Naive thymus-derived CD4-positive, alpha-beta T cell (primary cell): ENCODE data around the gene FRK. TPM values are rescaled to one million over a fixed set of nuclear protein-coding genes. Genes with fewer than 3 reads are reported as not detected.

Experiments
- ATAC-seq: fragments of 150-1000 bp; cut with Tn5 transposase; 2 replicates; pipeline ENCODE4 v1.10.0; 2021; ENCODE audit warnings: mild to moderate bottlenecking, moderate library complexity
- CTCF ChIA-PET: fragments of 350-600 bp; sonication (Branson Sonifier 250); formaldehyde crosslinking; loops from one replicate; lab custom pipeline; 2021; ENCODE audit warnings: antibody characterized with exemption; lab: Charles Lee
- POLR2A ChIA-PET: fragments of 350-600 bp; sonication (Branson Sonifier 250); formaldehyde crosslinking; loops from one replicate; lab custom pipeline; 2021; ENCODE audit warnings: antibody characterized with exemption, inconsistent platforms; lab: Charles Lee
- DNase-seq, 9 donors: peaks; one replicate each; pipeline versions ENCODE4 v3.0.0 to v3.0.0-alpha.2; 2020 to 2022; ENCODE audit warnings: mixed read lengths in 1 of 9
- H3K27ac ChIP-seq: one replicate; pipeline ENCODE4 v1.7.0; 2013; ENCODE audit warnings: mild to moderate bottlenecking, low read depth, low read length, moderate library complexity
- H3K27me3 ChIP-seq, 2 donors: one replicate each; pipeline ENCODE4 v1.7.0; 2013; ENCODE audit warnings: low read length in 2 of 2, mild to moderate bottlenecking in 2 of 2, moderate library complexity in 2 of 2; ENCODE audit not compliant: control insufficient read depth in 2 of 2, insufficient read depth in 2 of 2
- H3K36me3 ChIP-seq, 3 experiments: 1 replicate in 2 of 3; 2 replicates in 1 of 3; pipeline ENCODE4 v1.7.0; 2013; ENCODE audit warnings: low read length in 3 of 3, mild to moderate bottlenecking in 3 of 3, moderate library complexity in 1 of 3; ENCODE audit not compliant: insufficient read depth in 3 of 3, control insufficient read depth in 2 of 3
- H3K4me1 ChIP-seq, 2 donors: one replicate each; pipeline ENCODE4 v1.7.0; 2013; ENCODE audit warnings: low read length in 2 of 2, mild to moderate bottlenecking in 2 of 2, moderate library complexity in 1 of 2; ENCODE audit not compliant: control insufficient read depth in 2 of 2, insufficient read depth in 2 of 2
- H3K4me3 ChIP-seq: 2 replicates; pipeline ENCODE4 v1.7.0; 2013; ENCODE audit warnings: mild to moderate bottlenecking, low read length
- H3K9me3 ChIP-seq, 3 experiments: 1 replicate in 2 of 3; 2 replicates in 1 of 3; pipeline ENCODE4 v1.7.0; 2013; ENCODE audit warnings: low read length in 3 of 3; ENCODE audit not compliant: control insufficient read depth in 2 of 3
- H3K27ac Mint-ChIP-seq, 9 donors: one replicate each; pipeline ENCODE4 v1.8.0; 2020 to 2022; ENCODE audit warnings: mixed read lengths in 9 of 9, mild to moderate bottlenecking in 8 of 9, moderate library complexity in 5 of 9, inconsistent platforms in 2 of 9
- H3K27me3 Mint-ChIP-seq, 5 donors: one replicate each; pipeline ENCODE4 v1.8.0; 2021 to 2022; ENCODE audit warnings: mixed read lengths in 5 of 5, mild to moderate bottlenecking in 1 of 5
- H3K36me3 Mint-ChIP-seq, 5 donors: one replicate each; pipeline ENCODE4 v1.8.0; 2020 to 2022; ENCODE audit warnings: mixed read lengths in 5 of 5, mild to moderate bottlenecking in 3 of 5, inconsistent platforms in 1 of 5
- H3K4me1 Mint-ChIP-seq, 7 donors: one replicate each; pipeline ENCODE4 v1.8.0; 2020 to 2022; ENCODE audit warnings: mixed read lengths in 7 of 7, mild to moderate bottlenecking in 3 of 7, inconsistent platforms in 1 of 7
- H3K4me3 Mint-ChIP-seq, 10 donors: one replicate each; pipeline ENCODE4 v1.8.0; 2020 to 2022; ENCODE audit warnings: mild to moderate bottlenecking in 10 of 10, mixed read lengths in 10 of 10, moderate library complexity in 6 of 10, inconsistent platforms in 2 of 10
- H3K9me3 Mint-ChIP-seq, 11 donors: one replicate each; pipeline ENCODE4 v1.8.0; 2020 to 2022; ENCODE audit warnings: mixed read lengths in 11 of 11, mild to moderate bottlenecking in 4 of 11, inconsistent platforms in 1 of 11, moderate library complexity in 1 of 11
- intact Hi-C, 2 donors: fragments of 100-400 bp; cut with micrococcal nuclease; formaldehyde crosslinking; loops; one replicate each; pipeline ENCODE4 v1.15.1; 2023
- polyA plus RNA-seq, 2 donors: library from polyadenylated mRNA; unstranded; fragments of 300-500 nt; fragmentation: Illumina TruSeq; gene quantifications; one replicate each; pipeline ENCODE4 v1.2.3, GENCODE V29; 2021
- total RNA-seq, 6 experiments: library from RNA in 5 of 6; stranded (reverse) in 5 of 6; gene quantifications; 1 replicate in 5 of 6; 2 replicates in 1 of 6; pipeline ENCODE4 v1.2.3 and lab custom pipeline; 2021 to 2026

FRK gene
- total RNA-seq (under 1 TPM in 4 of 5 experiments, not detected in 1; 0.02 to 0.05 (median 0.04) TPM), polyA plus RNA-seq (not detected), total RNA-seq (lab: John Stamatoyannopoulos, UW) (0.54 reads per million)

GRCh38 chr6:116060572-116061283 lies at the start of gene FRK:
FRK (minus strand) TSS chr6:116060891; CDS start chr6:116060311, 580 bp downstream.
- POLR2A ChIA-PET, result no interaction called here
- no peaks in the 10 kb centered on the region for H3K4me1 ChIP-seq
- DNase-seq, result no peak
- H3K27ac ChIP-seq, result no peak within 1 kb of the TSS
- peaks cover 0 to 16% (median 12%) of the 10 kb centered on the region in 5 donors for H3K27me3 Mint-ChIP-seq
- H3K4me3 ChIP-seq, result no peak within 1 kb of the TSS
- H3K4me3 Mint-ChIP-seq, result no peak within 1 kb of the TSS
- H3K36me3 ChIP-seq, result no peaks in the 10 kb centered on the region
- H3K27ac Mint-ChIP-seq, result no peak within 1 kb of the TSS
- intact Hi-C loops, result no loop called here
- CTCF ChIA-PET, result no interaction called here
- no peaks in the 10 kb centered on the region for H3K36me3 Mint-ChIP-seq
- H3K4me1 Mint-ChIP-seq, result peaks cover 0 to 1% (median 0%) of the 10 kb centered on the region in 7 donors
- no peaks in the 10 kb centered on the region for H3K27me3 ChIP-seq
- no peak for ATAC-seq
- H3K9me3 ChIP-seq, result no peaks in the 10 kb centered on the region
- no peaks in the 10 kb centered on the region for H3K9me3 Mint-ChIP-seq

- Histone ChIP-seq H3K4me1 (peaks cover 0 to 10% of the 10 kb centered on the region in 2 donors), H3K27me3 (no peaks in the 10 kb centered on the region), H3K27ac (no peak overlapping the region), H3K4me3 (no peak overlapping the region), H3K36me3 (peaks cover 23 to 54% (median 25%) of the 10 kb centered on the region in 3 experiments), H3K9me3 (no peaks in the 10 kb centered on the region)
- Mint-ChIP-seq H3K27me3 (no peaks in the 10 kb centered on the region), H3K36me3 (peaks cover 20 to 58% (median 40%) of the 10 kb centered on the region in 5 donors), H3K27ac (no peak overlapping the region), H3K4me3 (no peak overlapping the region), H3K4me1 (peaks cover 14 to 47% (median 25%) of the 10 kb centered on the region in 7 donors), H3K9me3 (no peaks in the 10 kb centered on the region)
- no peak for ATAC-seq
- ChIA-PET POLR2A (no interaction called here), CTCF (no interaction called here)
- no peak for DNase-seq
- intact Hi-C loops, result loop anchor here in 1 of 2 donors (10.0 kb wide), 1 partner anchor 1496 kb away; the partner anchor contains the start of gene GOPC
Measured at GRCh38 chr6:116108836-116109235, 48.1 kb upstream of the FRK start.

GRCh38 chr6:116106146-116106545 lies 45.5 kb upstream of the FRK start:
- Mint-ChIP-seq H3K36me3 (peaks cover 14 to 42% (median 21%) of the 10 kb centered on the region in 5 donors), H3K4me3 (peak overlapping the region in 3 of 10 donors; percentile 3 to 26 (median 3)), H3K27me3 (no peaks in the 10 kb centered on the region), H3K27ac (no peak overlapping the region), H3K9me3 (no peaks in the 10 kb centered on the region), H3K4me1 (peaks cover 37 to 66% (median 51%) of the 10 kb centered on the region in 7 donors)
- Histone ChIP-seq H3K27me3 (no peaks in the 10 kb centered on the region), H3K27ac (no peak overlapping the region), H3K4me3 (no peak overlapping the region), H3K4me1 (peaks cover 20 to 32% of the 10 kb centered on the region in 2 donors), H3K9me3 (no peaks in the 10 kb centered on the region), H3K36me3 (peaks cover 10 to 30% (median 23%) of the 10 kb centered on the region in 3 experiments)
- intact Hi-C loops, result loop anchor here in 1 of 2 donors (10.0 kb wide), 1 partner anchor 1499 kb away; the partner anchor contains the start of gene GOPC
- ATAC-seq (no peak), DNase-seq (no peak)
- ChIA-PET CTCF (no interaction called here), POLR2A (no interaction called here)

GRCh38 chr6:116105247-116105646 lies 44.6 kb upstream of the FRK start:
- no peaks in the 10 kb centered on the region for H3K9me3 ChIP-seq
- no peak overlapping the region for H3K27ac ChIP-seq
- no peak overlapping the region for H3K4me3 ChIP-seq
- ChIA-PET POLR2A (no interaction called here), CTCF (no interaction called here)
- no peaks in the 10 kb centered on the region for H3K27me3 ChIP-seq
- Mint-ChIP-seq H3K4me1 (peaks cover 39 to 62% (median 57%) of the 10 kb centered on the region in 7 donors), H3K9me3 (no peaks in the 10 kb centered on the region), H3K27ac (peak overlapping the region in 5 of 9 donors; percentile 5 to 48 (median 25)), H3K36me3 (peaks cover 10 to 33% (median 14%) of the 10 kb centered on the region in 5 donors), H3K4me3 (peak overlapping the region in 8 of 10 donors; percentile 26 to 71 (median 36)), H3K27me3 (no peaks in the 10 kb centered on the region)
- intact Hi-C loops, result loop anchor here in 1 of 2 donors (10.0 kb wide), 1 partner anchor 1500 kb away; the partner anchor contains the start of gene GOPC
- no peak for DNase-seq
- ATAC-seq, result no peak
- H3K36me3 ChIP-seq, result peaks cover 10 to 25% (median 14%) of the 10 kb centered on the region in 3 experiments
- peaks cover 21 to 32% of the 10 kb centered on the region in 2 donors for H3K4me1 ChIP-seq

GRCh38 chr6:116104636-116105035 lies 43.9 kb upstream of the FRK start:
- Mint-ChIP-seq H3K36me3 (peaks cover 8 to 29% (median 10%) of the 10 kb centered on the region in 5 donors), H3K4me1 (peaks cover 40 to 68% (median 63%) of the 10 kb centered on the region in 7 donors), H3K27me3 (no peaks in the 10 kb centered on the region), H3K4me3 (peak overlapping the region in 8 of 10 donors; percentile 15 to 63 (median 31)), H3K9me3 (no peaks in the 10 kb centered on the region), H3K27ac (peak overlapping the region in 2 of 9 donors; percentile 14 to 34)
- DNase-seq, result no peak
- ChIA-PET POLR2A (no interaction called here), CTCF (no interaction called here)
- no peaks in the 10 kb centered on the region for H3K27me3 ChIP-seq
- H3K4me1 ChIP-seq, result peaks cover 25 to 32% of the 10 kb centered on the region in 2 donors
- intact Hi-C loops, result loop anchor here (5.0 to 10.0 kb wide), 6 partner anchors 113 to 1573 kb away; partner anchors contain the start of genes GOPC (in 2 of the 2), CALHM6 (in 1 of the 2), NUS1 (in 1 of the 2) and ZUP1 (in 1 of the 2)
- no peak for ATAC-seq
- H3K9me3 ChIP-seq, result no peaks in the 10 kb centered on the region
- peaks cover 10 to 18% (median 11%) of the 10 kb centered on the region in 3 experiments for H3K36me3 ChIP-seq
- no peak overlapping the region for H3K27ac ChIP-seq
- H3K4me3 ChIP-seq, result no peak overlapping the region

- Histone ChIP-seq H3K36me3 (peaks cover 0 to 4% (median 0%) of the 10 kb centered on the region in 3 experiments), H3K27me3 (no peaks in the 10 kb centered on the region), H3K27ac (no peak overlapping the region), H3K4me1 (peaks cover 25 to 32% of the 10 kb centered on the region in 2 donors), H3K4me3 (no peak overlapping the region), H3K9me3 (no peaks in the 10 kb centered on the region)
- Mint-ChIP-seq H3K27ac (peak overlapping the region in 2 of 9 donors; percentile 2 to 11), H3K27me3 (no peaks in the 10 kb centered on the region), H3K4me1 (peaks cover 35 to 72% (median 63%) of the 10 kb centered on the region in 7 donors), H3K4me3 (peak overlapping the region; percentile 3 to 99 (median 46)), H3K9me3 (no peaks in the 10 kb centered on the region), H3K36me3 (peaks cover 0 to 15% (median 0%) of the 10 kb centered on the region in 5 donors)
- no peak for DNase-seq
- no peak for ATAC-seq
- ChIA-PET POLR2A (interaction anchor here (0.6 to 1.7 kb wide), 3 partner anchors 10 to 104 kb away, joined by 3 to 5 read pairs (median 4); no protein-coding TSS in a partner anchor), CTCF (no interaction called here)
- intact Hi-C loops, result loop anchor here (5.0 to 10.0 kb wide), 6 partner anchors 114 to 1574 kb away; partner anchors contain the start of genes GOPC (in 2 of the 2), CALHM6 (in 1 of the 2), NUS1 (in 1 of the 2) and ZUP1 (in 1 of the 2)
Measured at GRCh38 chr6:116102873-116103272, 42.2 kb upstream of the FRK start.
